A673 (cell line): ENCODE results near the gene PTER. TPM values are rescaled to one million over a fixed set of nuclear protein-coding genes. Genes with fewer than 3 reads are reported as not detected.

Experiments
- BruUV-seq: library from RNA; stranded (reverse); fragments of 400-500 nt; replicated peaks from 2 replicates; lab custom pipeline; 2021; lab: Mats Ljungman, UMichigan
- CTCF ChIA-PET: fragments of 300-600 bp; sonication (Branson Sonifier 250); formaldehyde crosslinking; loops from one replicate; lab custom pipeline; 2022; ENCODE audit warnings: antibody characterized with exemption; lab: Charles Lee
- POLR2A ChIA-PET: fragments of 300-600 bp; sonication (Branson Sonifier 250); formaldehyde crosslinking; loops from one replicate; lab custom pipeline; 2022; ENCODE audit warnings: antibody characterized with exemption; ENCODE audit not compliant: low non-redundant PET; lab: Charles Lee
- DNase-seq: peaks from one replicate; pipeline ENCODE4 v3.0.0-alpha.2; 2015; ENCODE audit warnings: low spot score
- H3K27ac ChIP-seq: fragments of 200-600 bp; sonication (generic); 2 replicates; pipeline ENCODE4 v1.5.1; 2016; ENCODE audit warnings: mixed run types, low read depth, mild to moderate bottlenecking, mixed read lengths, antibody characterized with exemption, low read length; ENCODE audit not compliant: poor library complexity, severe bottlenecking
- H3K27me3 ChIP-seq: fragments of 200-600 bp; sonication (generic); replicated peaks from 2 replicates; pipeline ENCODE4 v1.6.1; 2017; ENCODE audit warnings: mixed run types, low read depth, mild to moderate bottlenecking, mixed read lengths, antibody characterized with exemption, low read length; ENCODE audit not compliant: insufficient read depth, poor library complexity
- H3K36me3 ChIP-seq: fragments of 200-600 bp; sonication (generic); 2 replicates; pipeline ENCODE4 v1.6.1; 2016; ENCODE audit warnings: mixed run types, mild to moderate bottlenecking, mixed read lengths, antibody characterized with exemption, low read length; ENCODE audit not compliant: insufficient read depth, poor library complexity, severe bottlenecking
- H3K4me1 ChIP-seq: fragments of 200-600 bp; sonication (generic); 2 replicates; pipeline ENCODE4 v1.6.1; 2017; ENCODE audit warnings: mixed run types, mild to moderate bottlenecking, mixed read lengths, antibody characterized with exemption, low read length; ENCODE audit not compliant: insufficient read depth, poor library complexity, severe bottlenecking
- H3K4me3 ChIP-seq: fragments of 200-600 bp; sonication (generic); 2 replicates; pipeline ENCODE4 v1.5.1; 2016; ENCODE audit warnings: low read depth, mixed run types, mild to moderate bottlenecking, mixed read lengths, low read length; ENCODE audit not compliant: poor library complexity, severe bottlenecking
- H3K9me3 ChIP-seq: fragments of 200-600 bp; sonication (generic); 2 replicates; pipeline ENCODE4 v1.6.1; 2016; ENCODE audit warnings: mixed run types, low read depth, mild to moderate bottlenecking, mixed read lengths, antibody characterized with exemption, low read length; ENCODE audit not compliant: poor library complexity, severe bottlenecking
- EZH2 ChIP-seq: fragments of 200-600 bp; sonication (generic); IDR thresholded peaks from 2 replicates; pipeline ENCODE4 v1.6.1; 2017; ENCODE audit warnings: borderline replicate concordance, low read depth, mild to moderate bottlenecking, mixed read lengths, antibody characterized with exemption, low read length; ENCODE audit not compliant: poor library complexity, severe bottlenecking
- intact Hi-C: fragments of 100-400 bp; cut with micrococcal nuclease; formaldehyde crosslinking; loops from one replicate; pipeline ENCODE4 v1.10.0; 2022; ENCODE audit not compliant: unreplicated experiment
- total RNA-seq: library from RNA; stranded (reverse); gene quantifications from 2 replicates; pipeline ENCODE4 v1.2.3, GENCODE V29; 2021
- TF ChIP-seq, protein P1 (sequence below): fragments of 300-800, 200-600 bp; sonication (generic); conservative IDR thresholded peaks from 2 replicates; pipeline ENCODE4 v1.5.1; 2017; ENCODE audit warnings: low read depth, mild to moderate bottlenecking, antibody characterized with exemption, low read length, moderate library complexity, mixed read lengths

The PTER gene
- total RNA-seq, 1 experiment from 2014 or later = 1.4 TPM

DNA sequence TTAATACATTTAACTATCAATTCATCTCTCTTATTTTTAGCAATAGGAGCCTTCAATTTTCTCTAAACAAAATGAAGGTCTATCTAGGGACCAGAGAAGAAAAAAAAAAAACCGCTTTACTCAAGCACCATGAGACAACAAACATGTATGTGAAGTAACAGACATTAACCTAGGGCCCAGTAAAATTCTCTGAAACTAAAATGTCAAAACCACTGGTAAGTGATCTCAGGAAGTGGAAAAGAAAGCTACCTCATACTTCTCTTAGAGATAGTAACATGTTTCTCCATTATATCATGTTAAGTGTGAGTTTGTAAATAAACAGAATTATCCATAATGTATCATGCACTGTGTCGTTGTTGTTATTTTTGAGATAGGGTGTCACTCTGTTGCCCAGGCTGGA is 35.4 kb upstream of the PTER start:
- H3K36me3 ChIP-seq = no peaks in the 10 kb centered on the region
- no peak for DNase-seq
- H3K4me3 ChIP-seq = no peak overlapping the region
- H3K27ac ChIP-seq = no peak overlapping the region
- intact Hi-C loops = no loop called here
- TF ChIP-seq EZH2 = no peak
- TF ChIP-seq, protein P1, sequence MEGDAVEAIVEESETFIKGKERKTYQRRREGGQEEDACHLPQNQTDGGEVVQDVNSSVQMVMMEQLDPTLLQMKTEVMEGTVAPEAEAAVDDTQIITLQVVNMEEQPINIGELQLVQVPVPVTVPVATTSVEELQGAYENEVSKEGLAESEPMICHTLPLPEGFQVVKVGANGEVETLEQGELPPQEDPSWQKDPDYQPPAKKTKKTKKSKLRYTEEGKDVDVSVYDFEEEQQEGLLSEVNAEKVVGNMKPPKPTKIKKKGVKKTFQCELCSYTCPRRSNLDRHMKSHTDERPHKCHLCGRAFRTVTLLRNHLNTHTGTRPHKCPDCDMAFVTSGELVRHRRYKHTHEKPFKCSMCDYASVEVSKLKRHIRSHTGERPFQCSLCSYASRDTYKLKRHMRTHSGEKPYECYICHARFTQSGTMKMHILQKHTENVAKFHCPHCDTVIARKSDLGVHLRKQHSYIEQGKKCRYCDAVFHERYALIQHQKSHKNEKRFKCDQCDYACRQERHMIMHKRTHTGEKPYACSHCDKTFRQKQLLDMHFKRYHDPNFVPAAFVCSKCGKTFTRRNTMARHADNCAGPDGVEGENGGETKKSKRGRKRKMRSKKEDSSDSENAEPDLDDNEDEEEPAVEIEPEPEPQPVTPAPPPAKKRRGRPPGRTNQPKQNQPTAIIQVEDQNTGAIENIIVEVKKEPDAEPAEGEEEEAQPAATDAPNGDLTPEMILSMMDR = no peak
- peaks cover 22% of the 10 kb centered on the region for H3K27me3 ChIP-seq
- BruUV-seq = no TSS peak
- ChIA-PET CTCF (no interaction called here), POLR2A (interaction anchor here (0.6 kb wide), 1 partner anchor 186 kb away, joined by 4 read pairs; no protein-coding TSS in a partner anchor)
- no peaks in the 10 kb centered on the region for H3K9me3 ChIP-seq
- no peaks in the 10 kb centered on the region for H3K4me1 ChIP-seq

DNA sequence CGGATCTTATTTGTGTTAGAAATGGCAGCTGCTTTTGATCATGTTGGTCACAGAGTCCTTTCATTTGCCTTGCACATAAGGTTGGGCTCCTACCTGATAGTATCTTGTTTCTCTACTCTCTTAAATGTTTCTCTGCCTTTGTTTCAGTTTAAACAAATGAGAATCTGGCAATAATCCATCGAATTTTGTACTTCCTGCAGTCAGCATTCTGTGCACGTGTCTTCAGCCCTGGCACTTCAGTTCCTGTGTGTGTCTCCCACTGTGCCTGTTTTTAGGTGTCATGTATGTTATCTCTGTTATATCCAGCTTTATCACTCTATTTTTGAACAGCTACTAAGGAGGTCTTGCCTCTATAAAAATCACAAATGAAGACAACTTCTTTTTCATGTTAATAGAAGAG is 28.4 kb upstream of the PTER start:
- ChIA-PET POLR2A (no interaction called here), CTCF (no interaction called here)
- no peak overlapping the region for H3K4me3 ChIP-seq
- no peak for TF ChIP-seq EZH2
- TF ChIP-seq, protein P1 = no peak
- no peaks in the 10 kb centered on the region for H3K9me3 ChIP-seq
- intact Hi-C loops = no loop called here
- H3K36me3 ChIP-seq = no peaks in the 10 kb centered on the region
- H3K27ac ChIP-seq = no peak overlapping the region
- peaks cover 48% of the 10 kb centered on the region for H3K27me3 ChIP-seq
- no TSS peak for BruUV-seq
- H3K4me1 ChIP-seq = no peaks in the 10 kb centered on the region
- no peak for DNase-seq

DNA sequence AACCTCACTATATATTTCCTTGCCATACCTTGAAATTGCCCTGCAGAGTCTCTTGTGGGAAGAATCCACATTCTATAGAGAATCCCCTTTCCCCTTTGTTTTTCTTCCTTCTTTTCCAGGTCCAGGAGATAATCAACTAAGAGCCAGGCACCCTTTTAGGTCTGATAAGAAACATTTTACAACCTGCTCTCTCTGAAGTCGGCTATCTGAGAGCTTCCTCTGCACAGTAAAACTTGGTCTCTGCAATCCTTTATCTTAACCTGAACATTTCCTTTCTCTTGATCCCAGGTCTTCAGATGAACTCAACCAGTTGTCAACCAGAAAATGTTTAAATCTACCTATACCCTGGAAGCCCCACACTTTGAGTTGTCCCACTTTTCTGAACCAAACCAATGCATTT is 19.5 kb upstream of the PTER start:
- Histone ChIP-seq H3K4me3 (no peak overlapping the region), H3K27ac (no peak overlapping the region), H3K9me3 (no peaks in the 10 kb centered on the region), H3K4me1 (no peaks in the 10 kb centered on the region), H3K36me3 (no peaks in the 10 kb centered on the region), H3K27me3 (peaks cover 39% of the 10 kb centered on the region)
- TF ChIP-seq, protein P1 = no peak
- TF ChIP-seq EZH2 = no peak
- ChIA-PET CTCF (no interaction called here), POLR2A (no interaction called here)
- DNase-seq = no peak
- no TSS peak for BruUV-seq
- intact Hi-C loops = no loop called here
